MV-4-11 (cell line): Measurements from ENCODE around the gene ARL9.

ENCODE experiments used
- DNase-seq: peaks from one replicate; lab custom pipeline; 2025; lab: John Stamatoyannopoulos, UW

Gene ARL9

GRCh38 chr4:56531823-56532222 is 26.2 kb downstream of the ARL9 start:
- DNase-seq, result no peak

- DNase-seq, result no peak
Observed at GRCh38 chr4:56532239-56532638, 26.6 kb downstream of the ARL9 start.

- DNase-seq, result no peak
Observed at GRCh38 chr4:56535915-56536314, 30.3 kb downstream of the ARL9 start.

- DNase-seq, result no peak
Observed at GRCh38 chr4:56537147-56537546, 31.6 kb downstream of the ARL9 start.

GRCh38 chr4:56540826-56541225 is 35.2 kb downstream of the ARL9 start:
- DNase-seq, result peak; percentile 9

- peak; percentile 51 for DNase-seq
Observed at GRCh38 chr4:56544573-56545131, 39.1 kb downstream of the ARL9 start.

GRCh38 chr4:56550642-56551041 is 45.1 kb downstream of the ARL9 start:
- DNase-seq, result no peak

GRCh38 chr4:56551516-56551915 is 45.9 kb downstream of the ARL9 start:
- DNase-seq, result no peak

GRCh38 chr4:56552273-56552672 is 46.7 kb downstream of the ARL9 start:
- DNase-seq, result no peak

GRCh38 chr4:56570041-56570440 is 64.5 kb downstream of the ARL9 start:
- DNase-seq, result no peak
